Activated naive CD8-positive, alpha-beta T cell treated with anti-CD3 and anti-CD28 coated beads, Interleukin-2, amount 50 U/mL, for 24 hours (primary cell): ENCODE results near the gene LITAF.
"Not testable (repeated sequence)": the region's sequence is repeated elsewhere in the genome, so short reads cannot be mapped to it uniquely, and the experiment has no call there.

Experiments used
- ATAC-seq: fragments of 150-1000 bp; cut with Tn5 transposase; one replicate; pipeline ENCODE4 v1.10.0; 2021
- DNase-seq: peaks from one replicate; pipeline ENCODE4 v3.0.0; 2021
- H3K27ac Mint-ChIP-seq: one replicate; pipeline ENCODE4 v1.8.0; 2021; ENCODE audit warnings: mild to moderate bottlenecking, mixed read lengths
- H3K27me3 Mint-ChIP-seq: one replicate; pipeline ENCODE4 v1.8.0; 2021; ENCODE audit warnings: mixed read lengths
- H3K36me3 Mint-ChIP-seq: one replicate; pipeline ENCODE4 v1.8.0; 2021; ENCODE audit warnings: low read depth, mixed read lengths
- H3K4me1 Mint-ChIP-seq: one replicate; pipeline ENCODE4 v1.8.0; 2021; ENCODE audit warnings: mixed read lengths
- H3K4me3 Mint-ChIP-seq: one replicate; pipeline ENCODE4 v1.8.0; 2021; ENCODE audit warnings: mild to moderate bottlenecking, moderate library complexity, mixed read lengths
- H3K9me3 Mint-ChIP-seq: one replicate; pipeline ENCODE4 v1.8.0; 2021; ENCODE audit warnings: mixed read lengths

LITAF gene

DNA sequence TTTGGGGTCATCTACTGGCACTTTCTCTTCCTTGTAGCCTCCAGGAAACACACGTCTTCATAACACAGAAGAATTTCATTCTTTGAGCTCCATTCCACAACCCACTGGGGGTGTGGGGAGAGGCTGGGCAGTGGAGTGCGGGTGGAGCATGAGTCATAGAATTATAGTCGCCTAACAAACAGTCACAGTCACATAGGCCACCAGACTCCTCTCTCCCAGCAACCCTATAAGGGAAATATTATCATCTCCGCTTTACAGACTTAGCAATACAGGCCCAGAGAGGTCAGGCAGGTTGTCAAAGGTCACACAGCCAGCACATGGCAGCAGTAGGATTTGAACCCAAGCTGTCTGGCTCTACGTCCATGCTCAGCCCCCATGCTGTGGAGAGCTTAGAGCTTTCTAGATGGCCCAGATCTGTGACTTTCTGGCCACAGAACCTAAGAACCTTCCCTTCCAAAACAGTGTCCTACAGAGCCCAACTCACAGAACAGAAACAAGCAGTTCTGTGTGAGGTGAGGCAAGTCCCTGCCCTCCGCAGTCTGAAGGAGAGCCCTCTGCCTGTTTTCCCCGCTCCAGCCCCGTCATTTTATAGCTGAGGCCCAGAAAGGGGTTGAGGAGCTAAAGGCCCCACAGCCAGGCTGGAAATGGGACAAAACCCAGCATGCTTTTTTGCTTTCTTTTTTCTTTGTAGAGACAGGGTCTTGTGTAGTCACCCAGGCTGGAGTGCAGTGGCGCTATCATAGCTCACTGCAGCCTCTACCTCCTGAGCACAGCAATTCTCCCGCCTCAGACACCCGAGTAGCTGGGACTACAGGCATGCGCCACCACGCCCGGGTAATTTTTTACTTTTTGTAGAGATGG is 10.7 kb upstream of the LITAF start:
- H3K36me3 Mint-ChIP-seq: no peaks in the 10 kb centered on the region
- ATAC-seq: peak; percentile 89
- H3K27me3 Mint-ChIP-seq: no peaks in the 10 kb centered on the region
- H3K4me3 Mint-ChIP-seq: no peak overlapping the region
- DNase-seq: no peak
- H3K27ac Mint-ChIP-seq: peak overlapping the region; percentile 5
- H3K4me1 Mint-ChIP-seq: peaks cover 24% of the 10 kb centered on the region
- H3K9me3 Mint-ChIP-seq: no peaks in the 10 kb centered on the region

- Mint-ChIP-seq H3K9me3 (no peaks in the 10 kb centered on the region), H3K27me3 (no peaks in the 10 kb centered on the region), H3K27ac (peak overlapping the region; percentile 5), H3K36me3 (no peaks in the 10 kb centered on the region), H3K4me3 (no peak overlapping the region), H3K4me1 (peaks cover 24% of the 10 kb centered on the region)
- ATAC-seq (no peak), DNase-seq (no peak)
Observed at GRCh38 chr16:11596572-11597226, 10.0 kb upstream of the LITAF start.

DNA sequence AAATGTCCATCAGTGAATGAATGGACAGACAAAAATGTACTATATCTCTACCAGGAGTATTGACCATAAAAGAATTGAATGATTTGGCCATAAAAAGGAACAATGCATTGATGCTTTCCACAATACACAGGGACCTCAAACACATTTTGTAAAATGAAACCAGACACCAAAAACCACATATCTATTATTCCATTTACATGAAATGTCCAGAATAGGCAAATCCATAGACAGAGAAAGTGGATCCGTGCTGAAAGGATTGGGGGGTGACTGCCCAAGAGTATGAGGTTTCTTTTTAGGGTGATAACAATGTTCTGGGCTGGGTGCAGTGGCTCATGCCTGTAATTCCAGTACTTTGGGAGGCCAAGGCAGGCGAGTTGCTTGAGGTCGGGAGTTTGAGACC is 6.9 kb upstream of the LITAF start:
- Mint-ChIP-seq H3K36me3 (no peaks in the 10 kb centered on the region), H3K4me1 (peaks cover 21% of the 10 kb centered on the region), H3K27me3 (no peaks in the 10 kb centered on the region), H3K27ac (no peak overlapping the region), H3K4me3 (no peak overlapping the region), H3K9me3 (no peaks in the 10 kb centered on the region)
- DNase-seq (no peak), ATAC-seq (no peak)

GRCh38 chr16:11593076-11593475 is 6.4 kb upstream of the LITAF start:
- not testable (repeated sequence) for H3K27me3 Mint-ChIP-seq, DNase-seq, H3K36me3 Mint-ChIP-seq, H3K9me3 Mint-ChIP-seq, H3K27ac Mint-ChIP-seq, ATAC-seq, H3K4me3 Mint-ChIP-seq
- H3K4me1 Mint-ChIP-seq: peaks cover 17% of the 10 kb centered on the region

- not testable (repeated sequence) for H3K4me3 Mint-ChIP-seq, ATAC-seq
- H3K4me1 Mint-ChIP-seq: peaks cover 11% of the 10 kb centered on the region
Observed at GRCh38 chr16:11591630-11592029, 4.9 kb upstream of the LITAF start.

DNA sequence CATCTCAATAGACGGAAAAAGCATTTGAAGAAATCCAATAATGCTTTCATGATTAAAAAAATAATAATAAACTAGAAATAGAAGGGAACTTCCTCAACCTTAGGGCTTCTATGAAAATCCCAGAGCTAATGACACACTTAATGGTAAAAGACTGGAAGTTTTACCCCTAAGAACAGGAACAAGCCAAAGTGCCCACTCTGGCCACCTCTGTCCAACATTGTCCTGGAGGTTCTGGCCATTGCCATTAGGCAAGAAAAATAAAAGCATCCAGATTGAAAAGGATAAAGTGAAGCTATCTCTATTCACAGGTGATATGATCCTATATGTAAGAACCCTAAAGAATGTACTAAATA is 2.5 kb upstream of the LITAF start:
- ATAC-seq: no peak
- H3K27ac Mint-ChIP-seq: no peak overlapping the region
- peaks cover 6% of the 10 kb centered on the region for H3K36me3 Mint-ChIP-seq

More at GRCh38 chr16:11591630-11592029, 4.9 kb upstream of the LITAF start:
- not testable (repeated sequence) for H3K36me3 Mint-ChIP-seq, H3K9me3 Mint-ChIP-seq, H3K27me3 Mint-ChIP-seq, DNase-seq, H3K27ac Mint-ChIP-seq

DNA sequence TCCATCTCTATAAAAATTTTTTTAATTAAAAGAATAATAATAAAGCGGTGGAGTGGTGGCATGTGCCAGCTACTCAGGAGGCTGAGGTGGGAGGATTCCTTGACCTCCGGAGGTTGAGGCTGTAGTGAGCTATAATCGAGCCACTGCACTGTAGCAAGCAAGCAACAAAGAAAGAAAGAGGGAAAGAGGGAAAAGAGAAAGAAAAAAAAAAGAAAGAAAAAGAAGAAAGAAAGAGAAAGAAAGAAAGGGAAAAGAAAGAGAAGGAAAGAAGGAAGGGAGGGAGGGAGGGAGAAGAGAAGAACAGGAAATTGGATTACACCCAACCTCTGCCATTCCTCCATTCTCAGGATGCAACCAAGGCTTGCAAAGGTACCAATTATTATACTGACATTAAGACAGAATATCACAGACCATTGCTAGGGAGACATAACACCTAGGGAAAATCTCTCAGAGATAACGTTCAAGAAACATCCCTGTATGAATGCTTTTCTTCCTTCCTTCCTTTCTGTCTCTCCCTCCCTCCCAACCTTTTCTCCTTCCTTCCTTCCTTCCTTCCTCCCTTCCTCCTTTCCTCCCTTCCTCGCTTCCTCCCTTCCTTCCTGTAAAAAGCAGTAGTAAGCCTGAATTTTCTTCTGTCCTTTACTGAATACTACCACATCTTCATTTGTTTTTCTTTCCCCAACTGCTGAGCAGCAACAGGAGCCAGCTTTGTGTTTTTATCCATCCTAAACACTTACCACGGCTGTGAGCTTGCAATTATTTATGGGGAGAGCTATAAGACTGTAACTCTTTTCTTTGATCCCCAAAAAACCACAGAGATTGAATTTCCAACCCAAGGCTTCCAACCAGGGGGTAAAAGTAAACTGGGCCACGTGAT is 1.8 kb upstream of the LITAF start:
- no peak overlapping the region for H3K27ac Mint-ChIP-seq

More for the DNA sequence above, 2.5 kb upstream of the LITAF start:
- Mint-ChIP-seq H3K4me3 (no peak overlapping the region), H3K4me1 (peaks cover 16% of the 10 kb centered on the region), H3K27me3 (no peaks in the 10 kb centered on the region), H3K9me3 (no peaks in the 10 kb centered on the region)
- DNase-seq: no peak

DNA sequence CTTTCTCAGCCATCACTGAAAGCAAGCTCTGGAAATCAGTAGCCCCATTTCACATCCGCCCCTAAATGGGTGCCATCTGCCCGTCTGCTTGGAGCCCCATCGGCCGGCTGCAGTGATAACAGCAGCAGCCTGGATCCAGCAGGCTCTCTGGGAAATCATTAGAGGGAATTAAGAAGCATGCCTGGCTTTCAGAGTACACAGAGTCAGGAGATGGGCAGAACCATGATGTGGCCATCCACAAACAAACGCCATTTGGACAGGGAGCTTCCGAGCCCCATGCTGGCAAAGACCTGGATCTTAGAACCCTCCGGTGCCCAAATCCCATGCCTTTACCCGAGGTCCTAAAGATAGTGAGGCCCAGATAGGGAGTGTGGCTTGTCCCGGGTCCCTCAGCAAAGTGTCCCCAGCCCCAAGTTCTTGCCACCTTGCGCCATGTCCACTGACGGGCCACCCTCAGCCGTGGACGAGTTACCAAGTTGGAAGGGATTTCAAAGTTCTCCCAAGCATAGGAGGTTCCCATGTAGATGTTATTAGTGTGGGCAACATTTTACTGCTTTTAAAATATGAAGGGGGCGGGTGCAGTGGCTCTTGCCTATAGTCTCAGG is 1.0 kb upstream of the LITAF start:
- Mint-ChIP-seq H3K4me3 (peak overlapping the region; percentile 78), H3K4me1 (peaks cover 29% of the 10 kb centered on the region), H3K36me3 (peaks cover 8% of the 10 kb centered on the region), H3K27ac (peak overlapping the region; percentile 87), H3K9me3 (no peaks in the 10 kb centered on the region), H3K27me3 (no peaks in the 10 kb centered on the region)
- ATAC-seq (no peak), DNase-seq (no peak)

More for the DNA sequence above, 1.8 kb upstream of the LITAF start:
- H3K4me3 Mint-ChIP-seq: no peak overlapping the region
- H3K4me1 Mint-ChIP-seq: peaks cover 22% of the 10 kb centered on the region
- H3K27me3 Mint-ChIP-seq: no peaks in the 10 kb centered on the region
- no peaks in the 10 kb centered on the region for H3K9me3 Mint-ChIP-seq
- no peak for ATAC-seq
- DNase-seq: no peak
- peaks cover 6% of the 10 kb centered on the region for H3K36me3 Mint-ChIP-seq

DNA sequence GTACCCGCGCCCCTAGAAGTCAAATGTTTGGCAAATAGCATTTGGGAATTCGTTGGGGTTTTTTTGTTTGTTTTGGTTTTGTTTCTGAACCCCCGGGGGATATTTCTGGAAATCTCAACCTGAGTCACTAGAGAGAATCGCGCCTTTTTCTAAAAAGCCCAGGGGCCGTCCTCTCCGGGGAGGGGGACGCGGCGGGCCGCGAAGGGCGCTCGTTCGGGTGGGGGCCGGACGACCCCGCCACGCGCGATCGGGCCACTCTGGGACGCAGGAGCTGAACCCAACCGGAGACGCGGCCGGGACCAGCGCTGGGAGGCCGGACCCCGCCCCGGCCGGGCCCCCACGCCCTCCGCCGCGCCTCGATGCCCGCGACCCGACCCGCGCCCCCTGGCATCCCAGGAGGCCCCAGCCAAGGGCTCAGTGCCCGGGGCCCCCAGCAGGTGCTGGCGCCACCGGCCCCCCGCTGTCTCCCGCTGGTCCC is 302 bp downstream of the LITAF start:
- H3K36me3 Mint-ChIP-seq: peaks cover 8% of the 10 kb centered on the region
- peaks cover 42% of the 10 kb centered on the region for H3K4me1 Mint-ChIP-seq
- peak overlapping the region; percentile 95 for H3K4me3 Mint-ChIP-seq
- ATAC-seq: peak; percentile 15
- H3K27ac Mint-ChIP-seq: peak overlapping the region; percentile 85
- peak; percentile 53 for DNase-seq
- H3K27me3 Mint-ChIP-seq: no peaks in the 10 kb centered on the region
- no peaks in the 10 kb centered on the region for H3K9me3 Mint-ChIP-seq

DNA sequence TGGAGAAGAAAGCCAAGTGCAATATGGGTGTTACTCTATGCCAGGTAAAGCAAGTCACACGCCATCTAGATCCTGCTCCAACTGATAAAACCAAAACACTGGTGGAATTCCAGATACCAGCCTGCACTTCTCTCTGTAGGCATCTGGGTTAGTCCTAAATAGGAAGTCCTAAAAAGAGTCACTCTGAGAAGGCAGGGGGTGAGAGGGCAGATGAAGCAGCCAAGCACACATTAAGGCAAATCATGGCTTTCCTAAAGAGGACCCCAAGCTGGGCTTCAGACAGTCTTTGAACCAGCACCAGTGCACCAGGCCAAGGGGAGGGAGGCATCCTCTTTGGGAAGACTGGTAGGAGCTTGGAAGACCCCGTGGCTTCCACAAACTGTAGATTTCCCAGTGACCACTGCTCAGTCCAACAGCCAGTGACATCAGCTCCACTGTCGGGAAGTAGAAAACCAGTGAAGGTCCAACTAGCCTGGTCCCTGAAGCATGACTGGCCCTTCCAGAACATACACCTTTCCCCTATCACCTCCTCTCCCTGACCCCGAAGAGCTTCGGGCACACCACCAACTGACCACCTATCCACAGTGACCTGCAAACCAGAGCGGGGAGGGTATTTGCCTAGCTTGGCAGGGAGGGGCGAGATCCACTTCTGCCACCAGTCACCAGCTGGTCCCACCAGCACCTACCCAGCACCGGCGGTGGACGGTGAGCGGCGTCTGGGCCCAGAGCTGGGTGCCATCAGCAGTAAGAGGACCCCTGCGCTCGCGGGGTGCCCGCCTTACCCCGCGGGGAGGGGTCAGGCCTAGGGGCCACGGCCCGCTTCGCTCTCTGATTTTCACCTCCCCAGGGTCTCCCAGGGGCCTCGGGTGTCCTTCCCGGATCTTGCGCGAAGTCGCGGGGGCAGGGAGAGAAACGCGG is 1.0 kb downstream of the LITAF start:
- Mint-ChIP-seq H3K9me3 (no peaks in the 10 kb centered on the region), H3K27me3 (no peaks in the 10 kb centered on the region), H3K4me1 (peaks cover 48% of the 10 kb centered on the region), H3K4me3 (peak overlapping the region; percentile 95), H3K27ac (peak overlapping the region; percentile 85), H3K36me3 (peaks cover 11% of the 10 kb centered on the region)
- DNase-seq: no peak
- no peak for ATAC-seq

DNA sequence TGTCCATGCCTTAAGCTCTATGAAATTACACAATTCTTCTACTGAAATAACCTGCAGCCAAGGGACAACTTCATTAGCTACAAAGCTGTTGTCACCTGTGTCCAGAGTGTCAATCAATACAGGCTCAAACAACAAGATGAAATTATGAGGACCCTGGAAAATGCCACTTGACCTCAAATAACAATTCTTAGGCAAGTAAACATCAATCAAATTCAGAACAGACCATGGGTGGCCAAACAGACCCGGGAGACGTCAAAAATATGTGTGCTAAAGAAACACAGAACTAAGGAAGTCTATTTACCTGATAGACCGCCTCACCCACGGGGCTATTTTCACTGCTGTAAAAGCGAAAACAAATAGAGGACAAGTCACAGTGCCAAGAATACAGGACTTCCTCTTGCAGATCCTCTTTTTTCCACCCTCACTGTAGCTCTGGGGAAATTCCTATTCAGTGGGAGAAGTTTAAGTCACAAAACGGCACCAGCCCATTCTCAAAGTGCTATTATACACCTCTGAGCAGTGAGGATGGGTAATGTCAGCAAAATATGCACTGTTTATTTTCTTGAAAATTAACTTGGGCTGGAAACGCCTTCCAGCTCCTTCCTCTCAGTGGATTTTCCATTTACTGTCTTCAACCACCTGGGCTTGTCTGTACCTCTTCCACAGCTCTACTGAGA is 2.7 kb downstream of the LITAF start:
- Mint-ChIP-seq H3K4me3 (peak overlapping the region; percentile 95), H3K36me3 (peaks cover 23% of the 10 kb centered on the region), H3K27me3 (no peaks in the 10 kb centered on the region), H3K27ac (peak overlapping the region; percentile 85), H3K9me3 (no peaks in the 10 kb centered on the region), H3K4me1 (peaks cover 63% of the 10 kb centered on the region)
- ATAC-seq: no peak
- DNase-seq: no peak

GRCh38 chr16:11583166-11583565 is 3.6 kb downstream of the LITAF start:
- Mint-ChIP-seq H3K36me3 (peaks cover 29% of the 10 kb centered on the region), H3K4me3 (peak overlapping the region; percentile 73), H3K9me3 (no peaks in the 10 kb centered on the region), H3K27me3 (no peaks in the 10 kb centered on the region), H3K4me1 (peaks cover 71% of the 10 kb centered on the region), H3K27ac (peak overlapping the region; percentile 84)
- no peak for DNase-seq
- ATAC-seq: no peak
